Neuronal stem cell (in vitro differentiated cells): ENCODE measurements around the gene SCRG1.

Source experiments
- DNase-seq: peaks from one replicate; pipeline ENCODE4 v3.0.0-alpha.2; 2013; ENCODE audit warnings: low spot score
- H2AFZ ChIP-seq: one replicate; pipeline ENCODE4 v1.6.1; 2013; ENCODE audit warnings: mild to moderate bottlenecking, low read length, inconsistent platforms
- H2AK5ac ChIP-seq: 2 replicates; pipeline ENCODE4 v1.6.1; 2013; ENCODE audit warnings: low read depth, mild to moderate bottlenecking, inconsistent platforms, low read length, moderate library complexity, mixed read lengths
- H2BK120ac ChIP-seq: 2 replicates; pipeline ENCODE4 v1.6.1; 2013; ENCODE audit warnings: low read depth, mild to moderate bottlenecking, inconsistent platforms, low read length, moderate library complexity, mixed read lengths
- H2BK12ac ChIP-seq: one replicate; pipeline ENCODE4 v1.6.1; 2013; ENCODE audit warnings: low read length, inconsistent platforms
- H2BK15ac ChIP-seq: 2 replicates; pipeline ENCODE4 v1.6.1; 2013; ENCODE audit warnings: mild to moderate bottlenecking, low read length, inconsistent platforms, mixed read lengths
- H2BK5ac ChIP-seq: one replicate; pipeline ENCODE4 v1.6.1; 2013; ENCODE audit warnings: inconsistent platforms, mild to moderate bottlenecking, low read length, moderate library complexity
- H3K14ac ChIP-seq: one replicate; pipeline ENCODE4 v1.6.1; 2013; ENCODE audit warnings: low read length, inconsistent platforms
- H3K18ac ChIP-seq: 2 replicates; pipeline ENCODE4 v1.6.1; 2013; ENCODE audit warnings: low read length, inconsistent platforms
- H3K23ac ChIP-seq: 2 replicates; pipeline ENCODE4 v1.6.1; 2013; ENCODE audit warnings: low read depth, mild to moderate bottlenecking, mixed read lengths, low read length, inconsistent platforms; ENCODE audit not compliant: poor library complexity
- H3K27ac ChIP-seq: replicated peaks from 3 replicates; pipeline ENCODE4 v1.5.1; 2013; ENCODE audit warnings: low read length, inconsistent platforms
- H3K27me3 ChIP-seq, 3 experiments: 2 replicates each; pipeline ENCODE4 v1.6.1; 2013; ENCODE audit warnings: low read length in 3 of 3, mild to moderate bottlenecking in 2 of 3, inconsistent platforms in 1 of 3, low read depth in 1 of 3, mixed read lengths in 1 of 3, moderate library complexity in 1 of 3; ENCODE audit not compliant: control insufficient read depth in 3 of 3, insufficient read depth in 3 of 3
- H3K36me3 ChIP-seq, 2 donors: replicated peaks in 1 of 2; 2 replicates each; pipeline ENCODE4 v1.6.1; 2013; ENCODE audit warnings: low read length in 2 of 2; ENCODE audit not compliant: control insufficient read depth in 2 of 2, insufficient read depth in 2 of 2
- H3K4ac ChIP-seq: 2 replicates; pipeline ENCODE4 v1.6.1; 2013; ENCODE audit warnings: inconsistent platforms, mild to moderate bottlenecking, low read length, moderate library complexity
- H3K4me1 ChIP-seq, 2 donors: 1 replicate in 1 of 2; 2 replicates in 1 of 2; pipeline ENCODE4 v1.6.1; 2013; ENCODE audit warnings: low read length in 2 of 2, low read depth in 1 of 2; ENCODE audit not compliant: control insufficient read depth in 2 of 2, insufficient read depth in 1 of 2
- H3K4me2 ChIP-seq: one replicate; pipeline ENCODE4 v1.6.1; 2013; ENCODE audit warnings: mild to moderate bottlenecking, low read length, inconsistent platforms; ENCODE audit not compliant: insufficient read depth, poor library complexity, severe bottlenecking
- H3K4me3 ChIP-seq, 2 donors: 2 replicates each; pipeline ENCODE4 v1.5.1; 2013; ENCODE audit warnings: low read length in 2 of 2, mild to moderate bottlenecking in 2 of 2, inconsistent platforms in 1 of 2, moderate library complexity in 1 of 2
- H3K79me1 ChIP-seq: one replicate; pipeline ENCODE4 v1.6.1; 2013; ENCODE audit warnings: low read depth, mild to moderate bottlenecking, inconsistent platforms, low read length, moderate library complexity
- H3K9ac ChIP-seq: one replicate; pipeline ENCODE4 v1.6.1; 2013; ENCODE audit warnings: mild to moderate bottlenecking, low read depth, low read length, inconsistent platforms; ENCODE audit not compliant: poor library complexity
- H3K9me3 ChIP-seq, 2 donors: replicated peaks in 1 of 2; 2 replicates each; pipeline versions ENCODE3 to v1.6.1; 2013; ENCODE audit warnings: low read length in 2 of 2, mild to moderate bottlenecking in 2 of 2, inconsistent platforms in 1 of 2, low read depth in 1 of 2, mixed read lengths in 1 of 2, moderate library complexity in 1 of 2; ENCODE audit not compliant: control insufficient read depth in 2 of 2, insufficient read depth in 1 of 2
- H4K8ac ChIP-seq: one replicate; pipeline ENCODE4 v1.6.1; 2013; ENCODE audit warnings: low read depth, mild to moderate bottlenecking, inconsistent platforms, low read length, moderate library complexity
- H4K91ac ChIP-seq: one replicate; pipeline ENCODE4 v1.6.1; 2013; ENCODE audit warnings: low read length, low read depth, mild to moderate bottlenecking, inconsistent platforms; ENCODE audit not compliant: poor library complexity
- WGBS, 2 donors: extraction: QIAGEN DNeasy Blood & Tissue Kit; methylation state at CpG; one replicate each; pipeline ENCODE4 v1.1.7; 2013; ENCODE audit warnings: missing lambda C conversion rate in 2 of 2, mixed read lengths in 1 of 2; ENCODE audit not compliant: insufficient read length in 2 of 2, insufficient replicate concordance in 1 of 2; ENCODE audit errors: extremely low coverage in 2 of 2; 5-methylcytosine and 5-hydroxymethylcytosine counted together

The SCRG1 gene

GRCh38 chr4:173371292-173372192, 27.4 kb downstream of the SCRG1 start:
- peak overlapping the region; percentile 88 for H3K9ac ChIP-seq
- peak overlapping the region; percentile 64 for H3K4me2 ChIP-seq
- peak overlapping the region; percentile 61 for H3K18ac ChIP-seq
- peak overlapping the region; percentile 92 for H3K23ac ChIP-seq
- peaks cover 0 to 18% of the 10 kb centered on the region in 2 donors for H3K9me3 ChIP-seq
- H4K8ac ChIP-seq = peak overlapping the region; percentile 17
- peaks cover 0 to 9% of the 10 kb centered on the region in 2 donors for H3K4me1 ChIP-seq
- H2AFZ ChIP-seq = peak overlapping the region; percentile 90
- peaks cover 3% of the 10 kb centered on the region for H3K79me1 ChIP-seq
- no peak overlapping the region for H3K4ac ChIP-seq
- no peak overlapping the region for H4K91ac ChIP-seq
- WGBS, 2 donors = no CpG with 5 or more reads among the region's 68 CpGs
- H3K14ac ChIP-seq = peak overlapping the region; percentile 71
- H2BK120ac ChIP-seq = no peak overlapping the region
- peaks cover 4 to 37% of the 10 kb centered on the region in 2 donors for H3K36me3 ChIP-seq
- H3K27me3 ChIP-seq = no peaks in the 10 kb centered on the region
- H3K27ac ChIP-seq = peak overlapping the region; percentile 89
- peak overlapping the region; percentile 97 to 100 for H3K4me3 ChIP-seq
- no peak overlapping the region for H2AK5ac ChIP-seq
- no peak overlapping the region for H2BK12ac ChIP-seq
- H2BK15ac ChIP-seq = peak overlapping the region; percentile 3
- no peak overlapping the region for H2BK5ac ChIP-seq
- DNase-seq = peak; percentile 45

- DNase-seq = peak; percentile 98
- Histone ChIP-seq H3K23ac (peak within 1 kb of the TSS; percentile 92), H3K9ac (peak within 1 kb of the TSS; percentile 99), H2BK12ac (no peak within 1 kb of the TSS), H3K14ac (peak within 1 kb of the TSS; percentile 71), H3K9me3 (peaks cover 0 to 15% of the 10 kb centered on the region in 2 donors), H3K4me3 (peak within 1 kb of the TSS; percentile 97 to 100), H3K79me1 (peaks cover 3% of the 10 kb centered on the region), H3K27ac (peak within 1 kb of the TSS; percentile 89), H2BK5ac (peak within 1 kb of the TSS; percentile 53), H3K4ac (no peak within 1 kb of the TSS), H2BK15ac (peak within 1 kb of the TSS; percentile 64), H3K27me3 (no peaks in the 10 kb centered on the region), H4K91ac (no peak within 1 kb of the TSS), H3K36me3 (peaks cover 1 to 28% of the 10 kb centered on the region in 2 donors), H2AK5ac (peak within 1 kb of the TSS; percentile 74), H2AFZ (peak within 1 kb of the TSS; percentile 90), H3K18ac (peak within 1 kb of the TSS; percentile 97), H3K4me1 (peaks cover 0 to 9% of the 10 kb centered on the region in 2 donors), H2BK120ac (no peak within 1 kb of the TSS), H3K4me2 (peak within 1 kb of the TSS; percentile 83), H4K8ac (peak within 1 kb of the TSS; percentile 17)
- WGBS, 2 donors = no CpG with 5 or more reads among the region's 72 CpGs
Measured at GRCh38 chr4:173370477-173371291, 28.2 kb downstream of the SCRG1 start, which contains the start of gene SAP30. SAP30 (plus strand) TSS chr4:173370954; CDS start chr4:173371183, 229 bp downstream.

GRCh38 chr4:173370130-173370476, 28.8 kb downstream of the SCRG1 start:
- Histone ChIP-seq H3K4ac (no peak overlapping the region), H2AK5ac (no peak overlapping the region), H3K4me2 (peak overlapping the region; percentile 83), H3K79me1 (peaks cover 3% of the 10 kb centered on the region), H2BK5ac (peak overlapping the region; percentile 53), H3K23ac (no peak overlapping the region), H2BK12ac (no peak overlapping the region), H2BK15ac (no peak overlapping the region), H3K9me3 (peaks cover 0 to 10% of the 10 kb centered on the region in 2 donors), H3K36me3 (peaks cover 0 to 22% of the 10 kb centered on the region in 2 donors), H2AFZ (peak overlapping the region; percentile 83), H3K18ac (no peak overlapping the region), H4K8ac (no peak overlapping the region), H3K14ac (no peak overlapping the region), H3K9ac (peak overlapping the region; percentile 17), H3K4me1 (peaks cover 0 to 9% of the 10 kb centered on the region in 2 donors), H4K91ac (no peak overlapping the region), H2BK120ac (no peak overlapping the region), H3K27me3 (no peaks in the 10 kb centered on the region), H3K27ac (peak overlapping the region; percentile 75), H3K4me3 (peak overlapping the region; percentile 87 to 97)
- WGBS, 2 donors = no CpG with 5 or more reads among the region's 14 CpGs
- DNase-seq = no peak
